ENCODE data around the gene ARL15.
"Not testable (repeated sequence)": the region's sequence is repeated elsewhere in the genome, so short reads cannot be mapped to it uniquely, and the experiment has no call there.

GRCh38 chr5:54044276-54044675 is 266.1 kb downstream of the ARL15 start:
- TF ChIP-seq CTCF, POLR2A (IDR thresholded peaks at IDR 0.05): not testable (repeated sequence)
